B cell (primary cell): ENCODE measurements around the gene LAMA2.

ENCODE experiments used
- EZH2 ChIP-seq: IDR thresholded peaks from 2 replicates; pipeline ENCODE4 v1.6.1; 2012; ENCODE audit warnings: borderline replicate concordance, low read depth, mild to moderate bottlenecking, moderate library complexity, low read length; ENCODE audit not compliant: insufficient read depth, poor library complexity, severe bottlenecking
- TF ChIP-seq, protein P1 (sequence below): fragments of 200-600 bp; IDR thresholded peaks from one replicate; pipeline ENCODE4 v1.8.0; 2022; ENCODE audit warnings: antibody characterized with exemption, mild to moderate bottlenecking

GRCh38 chr6:129262661-129263060 is 379.7 kb downstream of the LAMA2 start:
- TF ChIP-seq, protein P1, sequence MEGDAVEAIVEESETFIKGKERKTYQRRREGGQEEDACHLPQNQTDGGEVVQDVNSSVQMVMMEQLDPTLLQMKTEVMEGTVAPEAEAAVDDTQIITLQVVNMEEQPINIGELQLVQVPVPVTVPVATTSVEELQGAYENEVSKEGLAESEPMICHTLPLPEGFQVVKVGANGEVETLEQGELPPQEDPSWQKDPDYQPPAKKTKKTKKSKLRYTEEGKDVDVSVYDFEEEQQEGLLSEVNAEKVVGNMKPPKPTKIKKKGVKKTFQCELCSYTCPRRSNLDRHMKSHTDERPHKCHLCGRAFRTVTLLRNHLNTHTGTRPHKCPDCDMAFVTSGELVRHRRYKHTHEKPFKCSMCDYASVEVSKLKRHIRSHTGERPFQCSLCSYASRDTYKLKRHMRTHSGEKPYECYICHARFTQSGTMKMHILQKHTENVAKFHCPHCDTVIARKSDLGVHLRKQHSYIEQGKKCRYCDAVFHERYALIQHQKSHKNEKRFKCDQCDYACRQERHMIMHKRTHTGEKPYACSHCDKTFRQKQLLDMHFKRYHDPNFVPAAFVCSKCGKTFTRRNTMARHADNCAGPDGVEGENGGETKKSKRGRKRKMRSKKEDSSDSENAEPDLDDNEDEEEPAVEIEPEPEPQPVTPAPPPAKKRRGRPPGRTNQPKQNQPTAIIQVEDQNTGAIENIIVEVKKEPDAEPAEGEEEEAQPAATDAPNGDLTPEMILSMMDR: no peak
- no peak for TF ChIP-seq EZH2
